ENCODE results near the gene EIF4E.
"Not testable (repeated sequence)": the region's sequence is repeated elsewhere in the genome, so short reads cannot be mapped to it uniquely, and the experiment has no call there.

The EIF4E gene

DNA sequence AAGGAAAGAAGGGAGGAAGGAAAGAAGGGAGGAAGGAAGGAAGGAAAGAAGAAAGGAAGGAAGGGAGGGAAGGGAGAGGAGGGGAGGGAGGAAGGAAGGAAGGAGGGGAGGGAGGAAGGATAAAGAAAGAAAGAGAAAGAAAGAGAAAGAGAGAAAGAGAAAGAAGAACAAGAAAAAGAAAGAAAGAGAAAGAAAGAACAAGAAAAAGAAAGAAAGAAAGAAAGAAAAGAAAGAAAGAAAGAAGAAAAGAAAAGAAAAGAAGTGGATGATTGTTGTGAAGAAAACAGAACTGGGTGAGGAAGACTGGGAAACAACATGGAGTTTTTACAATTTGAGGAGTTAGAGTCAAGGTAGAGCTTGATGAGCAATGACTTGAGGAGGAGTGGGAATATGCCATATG, 78.0 kb downstream of the EIF4E start:
- DNase-seq (ENCODE audit: low spot score): no peak
- CTCF ChIA-PET: no interaction called here
- TF ChIP-seq, protein P1, sequence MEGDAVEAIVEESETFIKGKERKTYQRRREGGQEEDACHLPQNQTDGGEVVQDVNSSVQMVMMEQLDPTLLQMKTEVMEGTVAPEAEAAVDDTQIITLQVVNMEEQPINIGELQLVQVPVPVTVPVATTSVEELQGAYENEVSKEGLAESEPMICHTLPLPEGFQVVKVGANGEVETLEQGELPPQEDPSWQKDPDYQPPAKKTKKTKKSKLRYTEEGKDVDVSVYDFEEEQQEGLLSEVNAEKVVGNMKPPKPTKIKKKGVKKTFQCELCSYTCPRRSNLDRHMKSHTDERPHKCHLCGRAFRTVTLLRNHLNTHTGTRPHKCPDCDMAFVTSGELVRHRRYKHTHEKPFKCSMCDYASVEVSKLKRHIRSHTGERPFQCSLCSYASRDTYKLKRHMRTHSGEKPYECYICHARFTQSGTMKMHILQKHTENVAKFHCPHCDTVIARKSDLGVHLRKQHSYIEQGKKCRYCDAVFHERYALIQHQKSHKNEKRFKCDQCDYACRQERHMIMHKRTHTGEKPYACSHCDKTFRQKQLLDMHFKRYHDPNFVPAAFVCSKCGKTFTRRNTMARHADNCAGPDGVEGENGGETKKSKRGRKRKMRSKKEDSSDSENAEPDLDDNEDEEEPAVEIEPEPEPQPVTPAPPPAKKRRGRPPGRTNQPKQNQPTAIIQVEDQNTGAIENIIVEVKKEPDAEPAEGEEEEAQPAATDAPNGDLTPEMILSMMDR (conservative IDR thresholded peaks at IDR 0.05; ENCODE audit: low read depth): no peak
- no peak overlapping the region for H3K27ac ChIP-seq
- POLR2A ChIA-PET (ENCODE audit: low non-redundant PET): no interaction called here

DNA sequence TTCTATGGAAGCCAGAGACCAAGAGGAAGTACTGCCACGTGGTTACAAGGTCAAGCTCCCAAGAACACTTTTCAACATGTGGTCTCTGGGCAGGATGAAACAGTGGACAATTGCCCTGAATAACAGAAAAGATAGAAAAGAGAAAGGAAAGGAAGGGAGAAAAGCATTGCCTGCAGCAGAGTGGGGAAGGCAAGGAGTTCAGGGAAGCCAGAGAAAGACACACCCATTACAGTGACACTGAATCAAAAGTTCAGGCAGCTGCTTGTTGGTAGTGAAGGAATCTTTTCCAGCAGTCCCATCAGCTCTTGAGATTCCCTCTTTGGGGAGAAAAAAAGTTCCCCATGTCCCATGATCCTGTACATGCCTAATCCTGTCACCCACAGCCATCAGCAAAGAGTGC, 80.5 kb downstream of the EIF4E start:
- POLR2A ChIA-PET (ENCODE audit: low non-redundant PET): no interaction called here
- CTCF ChIA-PET: no interaction called here
- H3K27ac ChIP-seq: no peak overlapping the region
- TF ChIP-seq, protein P1 (conservative IDR thresholded peaks at IDR 0.05; ENCODE audit: low read depth): no peak
- no peak for DNase-seq (ENCODE audit: low spot score)

DNA sequence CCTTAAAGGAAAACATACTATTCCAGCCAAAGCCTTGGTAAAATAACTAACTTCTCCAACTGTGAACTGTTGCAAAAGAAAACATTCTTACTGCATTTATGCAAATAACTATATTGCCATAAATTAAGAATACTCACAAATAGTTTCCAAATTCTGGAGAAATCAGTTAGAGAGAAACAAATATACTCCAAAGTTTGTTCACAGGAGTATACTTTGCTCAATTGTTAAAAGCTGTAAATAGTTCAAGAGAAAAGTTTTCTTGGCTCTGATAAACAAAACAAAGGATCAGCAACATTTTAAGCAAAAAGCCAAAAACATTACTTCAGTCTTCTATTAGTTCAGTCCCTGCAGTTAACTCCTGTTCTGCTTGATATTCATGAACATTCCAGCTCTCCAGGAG, 83.0 kb downstream of the EIF4E start:
- DNase-seq (ENCODE audit: low spot score): no peak
- ChIA-PET CTCF (no interaction called here), POLR2A (ENCODE audit: low non-redundant PET) (no interaction called here)
- TF ChIP-seq, protein P1 (conservative IDR thresholded peaks at IDR 0.05; ENCODE audit: low read depth): no peak
- no peak overlapping the region for H3K27ac ChIP-seq

DNA sequence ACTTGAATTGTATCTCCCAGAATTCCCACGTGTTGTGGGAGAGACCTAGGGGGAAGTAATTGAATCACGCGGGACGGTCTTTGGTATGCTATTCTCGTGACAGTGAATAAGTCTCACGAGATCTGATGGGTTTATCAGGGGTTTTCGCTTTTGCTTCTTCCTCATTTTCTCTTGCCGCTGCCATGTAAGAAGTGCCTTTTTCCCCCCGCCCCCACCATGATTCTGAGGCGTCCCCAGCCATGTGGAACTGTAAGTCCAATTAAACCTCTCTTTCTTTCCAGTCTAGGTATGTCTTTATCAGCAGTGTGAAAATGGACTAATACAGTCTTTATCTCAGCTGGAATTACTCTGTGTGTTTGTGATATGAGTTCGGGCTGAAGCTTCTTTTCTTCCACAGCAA, 86.0 kb downstream of the EIF4E start:
- POLR2A ChIA-PET (ENCODE audit: low non-redundant PET); H3K27ac ChIP-seq; DNase-seq (ENCODE audit: low spot score): not testable (repeated sequence)
- CTCF ChIA-PET: interaction anchor here (0.7 kb wide), 1 partner anchor 99 kb away, joined by 4 read pairs; no protein-coding TSS in a partner anchor

DNA sequence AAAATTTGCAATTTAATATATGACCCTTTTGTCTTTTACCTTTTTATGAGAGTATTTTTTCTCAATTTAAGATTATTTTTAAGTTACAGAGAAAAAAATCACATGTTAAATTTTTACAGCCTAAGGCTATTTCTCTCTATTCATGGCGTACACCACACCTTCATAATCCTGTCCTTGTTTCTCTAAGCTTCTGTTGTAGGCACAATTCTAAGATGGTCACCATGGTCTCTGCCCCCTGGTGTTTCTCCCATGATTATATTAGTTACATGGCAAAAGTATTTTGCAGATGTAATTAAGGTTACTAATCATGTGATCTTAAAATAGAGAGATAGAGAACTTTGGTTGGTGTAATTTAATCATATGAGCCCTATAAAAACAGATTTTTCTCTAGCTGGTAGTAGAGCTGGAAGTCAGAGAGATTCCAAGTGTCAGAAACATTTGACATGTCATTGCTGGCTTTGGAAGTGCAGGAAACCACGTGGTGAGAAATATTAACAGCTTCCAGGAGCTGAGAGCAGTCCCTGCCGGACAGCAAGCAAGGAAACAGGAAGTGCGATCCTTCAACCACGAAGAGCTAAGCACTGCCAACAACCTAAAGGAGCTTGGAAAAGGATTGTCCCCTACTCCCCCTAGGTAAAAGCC, 89.8 kb downstream of the EIF4E start:
- ChIA-PET POLR2A (ENCODE audit: low non-redundant PET) (no interaction called here), CTCF (interaction anchor here (0.6 kb wide), 1 partner anchor 569 kb away, joined by 3 read pairs; no protein-coding TSS in a partner anchor)
- TF ChIP-seq, protein P1 (conservative IDR thresholded peaks at IDR 0.05; ENCODE audit: low read depth): no peak
- no peak for DNase-seq (ENCODE audit: low spot score)
- no peak overlapping the region for H3K27ac ChIP-seq

DNA sequence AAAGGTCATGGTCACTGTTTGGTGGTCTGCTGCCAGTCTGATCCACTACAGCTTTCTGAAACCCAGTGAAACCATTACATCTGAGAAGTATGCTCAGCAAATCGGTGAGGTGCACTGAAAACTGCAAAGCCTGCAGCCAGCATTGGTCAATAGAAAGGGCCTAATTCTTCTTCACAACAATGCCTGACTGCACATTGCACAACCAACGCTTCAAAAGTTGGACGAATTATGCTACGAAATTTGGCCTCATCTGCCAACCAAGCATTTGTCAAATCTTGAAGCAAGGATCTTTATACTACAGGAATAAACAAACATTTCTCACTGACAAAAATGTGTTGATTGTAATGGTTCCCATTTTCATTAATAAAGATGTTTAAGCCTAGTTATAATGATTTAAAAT, 90.4 kb downstream of the EIF4E start:
- H3K27ac ChIP-seq: no peak overlapping the region
- CTCF ChIA-PET: no interaction called here
- TF ChIP-seq, protein P1 (conservative IDR thresholded peaks at IDR 0.05; ENCODE audit: low read depth): no peak
- no peak for DNase-seq (ENCODE audit: low spot score)
- POLR2A ChIA-PET (ENCODE audit: low non-redundant PET): no interaction called here

DNA sequence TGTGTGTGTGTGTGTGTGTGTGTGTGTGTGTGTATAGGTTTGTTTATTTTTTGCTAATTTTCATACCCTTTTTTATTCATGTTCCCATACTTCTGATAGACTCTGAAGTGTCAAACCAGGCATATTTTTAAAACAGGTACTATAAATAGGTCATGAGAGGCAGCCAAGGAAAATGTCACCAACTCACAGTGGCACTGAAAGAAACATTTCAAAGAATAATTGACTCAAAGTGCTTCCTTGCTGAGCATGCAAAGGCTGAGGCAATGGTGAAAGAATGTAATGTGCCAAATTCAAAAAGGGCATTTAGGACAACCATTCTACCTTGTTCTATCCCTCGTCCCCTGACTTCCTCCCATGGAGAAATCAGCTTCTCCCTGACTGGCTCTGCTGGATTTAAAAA, 95.5 kb downstream of the EIF4E start:
- ChIA-PET POLR2A (ENCODE audit: low non-redundant PET) (no interaction called here), CTCF (interaction anchor here (0.7 kb wide), 1 partner anchor 1417 kb away, joined by 3 read pairs; no protein-coding TSS in a partner anchor)
- no peak overlapping the region for H3K27ac ChIP-seq
- no peak for DNase-seq (ENCODE audit: low spot score)
- TF ChIP-seq, protein P1 (conservative IDR thresholded peaks at IDR 0.05; ENCODE audit: low read depth): no peak

DNA sequence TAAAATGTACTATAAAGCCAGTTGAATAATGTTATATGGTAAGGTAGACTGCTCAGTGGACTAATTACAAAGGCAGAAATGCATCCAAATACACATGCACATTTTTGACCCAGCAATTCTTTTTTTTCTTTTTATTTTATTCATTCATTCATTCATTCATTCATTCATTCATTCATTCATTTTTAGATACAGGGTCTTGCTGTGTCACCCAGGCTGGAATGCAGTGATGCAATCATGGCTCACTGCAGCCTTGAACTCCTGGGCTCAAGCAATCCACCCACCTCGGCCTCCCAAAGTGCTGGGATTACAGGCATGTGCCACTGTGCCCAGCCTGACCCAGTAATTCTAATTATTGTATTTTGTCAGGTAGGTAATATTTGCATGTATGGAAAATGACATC, 97.9 kb downstream of the EIF4E start:
- CTCF ChIA-PET; DNase-seq (ENCODE audit: low spot score); H3K27ac ChIP-seq; POLR2A ChIA-PET (ENCODE audit: low non-redundant PET): not testable (repeated sequence)
